ENCODE results near the gene DNAH12.
"Not testable (repeated sequence)": the region's sequence is repeated elsewhere in the genome, so short reads cannot be mapped to it uniquely, and the experiment has no call there.

The DNAH12 gene

GRCh38 chr3:57411715-57412114, 132.4 kb downstream of the DNAH12 start:
- DNase-seq (ENCODE audit: low read depth in 2 of 3, low spot score in 2 of 3), result no peak

GRCh38 chr3:57409471-57409870, 134.7 kb downstream of the DNAH12 start:
- DNase-seq (ENCODE audit: low read depth in 2 of 3, low spot score in 2 of 3), result no peak

GRCh38 chr3:57402675-57403074, 141.5 kb downstream of the DNAH12 start:
- DNase-seq (ENCODE audit: low read depth in 2 of 3, low spot score in 2 of 3), result no peak

GRCh38 chr3:57397175-57398026, 146.7 kb downstream of the DNAH12 start:
- DNase-seq (ENCODE audit: low read depth in 2 of 3, low spot score in 2 of 3), result peak; percentile 5 to 12 (median 7)

- no peak for DNase-seq (ENCODE audit: low read depth in 2 of 3, low spot score in 2 of 3)
Observed at GRCh38 chr3:57393977-57394376, 150.2 kb downstream of the DNAH12 start.

GRCh38 chr3:57391767-57392166, 152.4 kb downstream of the DNAH12 start:
- DNase-seq (ENCODE audit: low read depth in 2 of 3, low spot score in 2 of 3), result no peak

GRCh38 chr3:57389271-57389670, 154.9 kb downstream of the DNAH12 start:
- no peak for DNase-seq (ENCODE audit: low read depth in 2 of 3, low spot score in 2 of 3)

GRCh38 chr3:57386307-57386706, 157.8 kb downstream of the DNAH12 start:
- no peak for DNase-seq (ENCODE audit: low read depth in 2 of 3, low spot score in 2 of 3)

GRCh38 chr3:57385498-57385897, 158.6 kb downstream of the DNAH12 start:
- no peak for DNase-seq (ENCODE audit: low read depth in 2 of 3, low spot score in 2 of 3)

- DNase-seq (ENCODE audit: low read depth in 2 of 3, low spot score in 2 of 3), result no peak
Observed at GRCh38 chr3:57383838-57384237, 160.3 kb downstream of the DNAH12 start.

GRCh38 chr3:57383406-57383805, 160.7 kb downstream of the DNAH12 start:
- no peak for DNase-seq (ENCODE audit: low read depth in 2 of 3, low spot score in 2 of 3)

- DNase-seq (ENCODE audit: low read depth in 2 of 3, low spot score in 2 of 3), result no peak
Observed at GRCh38 chr3:57382933-57383332, 161.2 kb downstream of the DNAH12 start.

GRCh38 chr3:57370341-57370740, 173.8 kb downstream of the DNAH12 start:
- DNase-seq (ENCODE audit: low read depth in 2 of 3, low spot score in 2 of 3), result no peak

- not testable (repeated sequence) for DNase-seq (ENCODE audit: low read depth in 2 of 3, low spot score in 2 of 3)
Observed at GRCh38 chr3:57365089-57365488, 179.1 kb downstream of the DNAH12 start.

GRCh38 chr3:57356275-57356674, 187.9 kb downstream of the DNAH12 start:
- DNase-seq (ENCODE audit: low read depth in 2 of 3, low spot score in 2 of 3), result not testable (repeated sequence)

- no peak for DNase-seq (ENCODE audit: low read depth in 2 of 3, low spot score in 2 of 3)
Observed at GRCh38 chr3:57354768-57355167, 189.4 kb downstream of the DNAH12 start.

GRCh38 chr3:57350271-57350670, 193.9 kb downstream of the DNAH12 start:
- DNase-seq (ENCODE audit: low read depth in 2 of 3, low spot score in 2 of 3), result no peak

GRCh38 chr3:57339071-57339642, 205.0 kb downstream of the DNAH12 start:
- DNase-seq (ENCODE audit: low read depth in 2 of 3, low spot score in 2 of 3), result not testable (repeated sequence)

GRCh38 chr3:57338272-57339070, 205.7 kb downstream of the DNAH12 start:
- DNase-seq (ENCODE audit: low read depth in 2 of 3, low spot score in 2 of 3), result not testable (repeated sequence)

- DNase-seq (ENCODE audit: low read depth in 2 of 3, low spot score in 2 of 3), result no peak
Observed at GRCh38 chr3:57335283-57335938, 208.7 kb downstream of the DNAH12 start.

GRCh38 chr3:57331078-57331610, 213.0 kb downstream of the DNAH12 start:
- DNase-seq (ENCODE audit: low read depth in 2 of 3, low spot score in 2 of 3), result no peak
